Measurements from ENCODE around the gene CNTLN.
"Not testable (repeated sequence)": the region's sequence is repeated elsewhere in the genome, so short reads cannot be mapped to it uniquely, and the experiment has no call there.

Gene CNTLN

DNA sequence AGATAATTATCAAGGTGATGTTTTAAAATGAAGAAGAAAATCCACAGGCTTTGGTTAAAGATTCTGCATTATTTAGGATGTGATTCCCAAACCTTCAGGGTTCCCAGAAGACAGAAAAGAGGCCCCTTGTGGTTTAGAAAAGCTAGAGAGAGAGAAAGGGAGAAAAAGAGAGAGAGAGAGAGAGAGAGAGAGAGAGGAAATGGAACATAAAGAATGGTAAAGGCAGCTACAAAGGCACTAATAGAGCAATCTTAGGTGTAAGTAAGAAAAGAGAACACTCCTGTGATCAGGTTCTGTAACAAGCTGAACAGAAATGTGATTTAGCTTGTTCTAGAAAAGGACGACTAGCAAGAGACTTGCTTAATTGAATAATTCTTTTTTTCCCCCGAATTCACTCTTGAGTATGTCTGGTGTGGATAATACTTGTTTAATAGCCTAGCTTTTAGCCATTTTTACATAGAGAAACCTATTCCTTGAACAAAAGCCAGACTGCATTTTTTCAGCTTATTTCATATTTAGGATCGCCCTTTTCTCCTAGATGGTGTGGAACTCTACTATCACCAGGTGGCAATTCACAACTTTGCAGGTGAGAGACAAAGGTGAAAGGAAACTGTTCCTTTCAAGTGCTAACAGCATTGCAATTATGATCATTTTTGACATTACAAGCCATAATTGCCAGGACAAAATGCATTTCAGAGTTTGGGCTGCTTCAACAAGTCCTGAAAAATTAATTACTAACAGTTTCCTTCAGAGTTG lies 386.4 kb downstream of the CNTLN start:
- no peak for DNase-seq

DNA sequence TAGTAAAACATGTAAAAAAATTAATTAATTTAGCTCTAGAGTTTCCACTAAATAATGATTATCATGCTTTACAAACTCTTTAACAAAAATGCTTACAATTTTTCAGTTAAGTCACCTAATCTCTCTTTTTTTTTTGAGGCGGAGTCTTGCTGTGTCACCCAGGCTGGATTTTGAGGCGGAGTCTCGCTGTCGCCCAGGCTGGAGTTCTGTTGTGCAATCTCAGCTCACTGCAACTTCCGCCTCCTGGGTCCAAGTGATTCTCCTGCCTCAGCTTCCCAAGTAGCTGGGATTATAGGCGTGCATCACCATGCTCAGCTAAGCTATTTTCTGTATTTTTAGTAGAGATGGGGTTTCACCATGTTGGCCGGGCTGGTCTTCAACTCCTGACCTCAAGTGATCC lies 391.9 kb downstream of the CNTLN start:
- DNase-seq, result not testable (repeated sequence)

DNA sequence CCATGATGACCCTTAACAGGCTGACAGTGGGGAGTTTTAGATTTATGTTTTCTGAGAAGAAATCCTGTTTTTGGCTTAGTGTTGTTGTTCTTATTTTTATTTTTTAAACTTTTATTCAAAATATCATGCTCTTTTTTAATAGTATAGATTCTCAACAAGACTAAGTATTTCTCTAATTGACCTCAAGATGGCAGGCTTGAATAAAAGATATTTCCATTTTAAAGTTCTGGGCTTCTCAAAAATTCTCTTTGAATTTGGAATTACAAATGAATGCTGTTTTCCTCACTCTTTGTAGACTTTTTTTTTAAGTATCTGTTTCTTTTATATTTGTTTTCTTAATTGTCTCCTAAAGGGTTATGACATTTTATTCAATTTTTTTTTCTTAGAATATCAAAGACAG lies 394.0 kb downstream of the CNTLN start:
- no peak for DNase-seq

DNA sequence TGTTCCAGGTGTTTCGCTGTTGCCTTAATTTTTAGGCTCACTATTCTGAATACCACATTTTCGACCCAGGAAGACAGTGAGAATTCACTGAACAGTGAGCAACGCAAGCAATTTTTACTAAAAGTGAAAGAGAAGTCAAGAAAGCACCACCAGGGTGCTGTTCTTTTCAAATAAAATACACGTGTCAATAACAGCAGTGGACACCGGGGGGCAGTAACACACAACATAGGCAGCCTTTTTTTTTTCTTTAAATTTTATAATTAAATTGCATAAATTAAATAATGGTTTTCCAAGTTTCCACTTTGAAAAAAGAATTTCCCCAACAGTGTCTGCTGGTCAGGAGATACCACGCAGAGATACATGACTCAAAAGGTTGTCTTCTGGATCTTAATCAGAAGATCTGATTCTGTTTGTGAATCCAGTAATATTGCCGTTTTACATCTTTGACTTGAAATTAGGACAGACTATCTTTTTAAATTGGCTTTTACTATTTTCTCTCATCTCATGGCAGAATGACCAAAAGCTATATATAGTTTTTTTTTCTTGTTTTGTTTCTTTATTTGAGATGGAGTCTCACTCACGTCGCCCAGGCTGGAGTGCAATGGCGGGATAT lies 396.9 kb downstream of the CNTLN start:
- DNase-seq, result peak; percentile 65

DNA sequence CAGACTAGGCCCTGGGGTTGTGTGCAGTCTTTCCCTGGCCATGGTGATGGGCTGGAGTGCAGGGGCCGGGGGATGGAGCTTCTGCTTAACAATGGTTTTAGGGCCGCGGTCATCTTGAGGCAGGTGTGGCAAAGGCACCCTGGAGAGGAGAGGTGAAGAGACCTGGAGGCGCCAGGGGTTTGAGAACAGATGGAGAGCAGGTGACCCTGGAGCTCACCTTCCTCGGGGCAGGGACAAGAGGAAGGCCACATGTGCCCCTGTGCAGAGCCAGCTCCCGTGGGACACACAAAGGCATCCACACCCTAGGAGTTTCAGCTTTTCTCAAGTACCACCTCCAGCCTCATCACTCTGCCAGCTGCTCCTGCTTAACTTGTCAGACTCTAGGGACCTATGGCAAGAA lies 397.6 kb downstream of the CNTLN start:
- no peak for DNase-seq

DNA sequence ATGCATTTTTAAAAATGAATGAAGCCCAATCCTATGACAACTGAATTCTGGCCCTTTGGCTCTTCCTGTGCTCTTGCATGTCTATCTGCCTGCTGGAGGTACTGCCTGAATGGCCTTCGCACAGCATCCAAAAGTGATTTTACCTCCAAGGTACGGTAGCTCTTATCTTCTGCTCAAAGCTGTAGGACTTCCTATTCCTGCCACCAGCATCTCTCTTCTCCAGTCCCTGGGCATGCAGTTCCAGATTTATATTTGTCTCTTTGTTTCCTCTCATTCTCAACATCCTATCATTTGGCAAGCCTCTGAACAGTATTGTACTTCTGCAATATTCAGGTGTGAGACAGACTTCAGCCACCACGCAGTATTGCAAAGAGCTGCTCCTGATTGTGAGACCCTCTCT lies 400.3 kb downstream of the CNTLN start:
- DNase-seq, result no peak

DNA sequence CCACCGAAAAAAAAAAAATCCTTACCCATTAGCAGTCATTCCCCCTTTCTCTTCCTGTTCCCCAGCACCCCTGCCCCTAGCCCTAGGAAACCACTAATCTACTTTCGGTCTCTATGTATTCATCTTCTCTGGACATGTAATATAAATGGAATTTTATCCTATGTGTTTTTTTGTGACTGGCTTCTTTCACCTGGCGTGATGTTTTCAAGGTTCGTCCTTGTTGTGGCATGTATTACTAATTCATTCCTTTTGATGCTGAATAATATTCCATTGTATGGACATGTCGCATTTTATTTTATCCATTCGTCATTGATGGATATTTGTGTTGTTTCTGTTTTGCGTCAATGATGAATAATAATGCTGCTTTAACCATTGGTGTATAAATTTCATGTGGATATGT lies 401.2 kb downstream of the CNTLN start:
- DNase-seq, result no peak

DNA sequence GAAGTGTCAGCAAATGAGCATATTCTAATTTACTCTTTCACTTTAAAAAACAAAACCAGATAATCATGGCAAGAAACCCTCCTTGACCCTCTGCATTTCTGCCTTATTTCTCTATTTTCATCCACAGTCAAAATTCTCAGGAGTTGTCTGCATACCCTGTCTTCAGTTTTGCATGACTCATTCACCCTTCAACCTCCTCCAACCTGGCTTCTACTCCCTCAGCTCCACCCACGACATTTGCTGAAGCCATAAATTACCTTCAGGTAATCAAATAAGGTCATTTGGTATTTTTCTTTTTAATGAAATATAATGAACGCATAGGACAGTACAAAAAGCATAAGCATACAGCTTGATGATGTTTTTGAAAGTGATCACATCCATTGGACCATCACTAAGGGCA lies 416.2 kb downstream of the CNTLN start:
- no peak for DNase-seq

Measured in RPMI8226 (cell line).